Activated naive CD8-positive, alpha-beta T cell treated with anti-CD3 and anti-CD28 coated beads, Interleukin-2, amount 10 ng/mL, durations not matched to agents 7 days and 5 days (primary cell): Measurements from ENCODE around the gene CD36. TPM values are rescaled to one million over a fixed set of nuclear protein-coding genes. Genes with fewer than 3 reads are reported as not detected.

ENCODE experiments used
- ATAC-seq: fragments of 150-1000 bp; cut with Tn5 transposase; one replicate; pipeline ENCODE4 v1.10.0; 2021; ENCODE audit warnings: low read depth, moderate library complexity
- POLR2A ChIA-PET: fragments of 350-600 bp; sonication (Branson Sonifier 250); formaldehyde crosslinking; loops from one replicate; lab custom pipeline; 2021; ENCODE audit warnings: antibody characterized with exemption; lab: Charles Lee
- DNase-seq: peaks from one replicate; pipeline ENCODE4 v3.0.0; 2021
- H3K27ac Mint-ChIP-seq: one replicate; pipeline ENCODE4 v1.8.0; 2022; ENCODE audit warnings: mild to moderate bottlenecking, mixed read lengths
- H3K27me3 Mint-ChIP-seq: one replicate; pipeline ENCODE4 v1.8.0; 2022; ENCODE audit warnings: mild to moderate bottlenecking, moderate library complexity, mixed read lengths
- H3K36me3 Mint-ChIP-seq: one replicate; pipeline ENCODE4 v1.8.0; 2021; ENCODE audit warnings: mild to moderate bottlenecking, mixed read lengths
- H3K4me1 Mint-ChIP-seq: one replicate; pipeline ENCODE4 v1.8.0; 2021; ENCODE audit warnings: mixed read lengths
- H3K4me3 Mint-ChIP-seq: one replicate; pipeline ENCODE4 v1.8.0; 2022; ENCODE audit warnings: mild to moderate bottlenecking, moderate library complexity, mixed read lengths
- H3K9me3 Mint-ChIP-seq: one replicate; pipeline ENCODE4 v1.8.0; 2021; ENCODE audit warnings: mixed read lengths
- total RNA-seq, 2 experiments: library from RNA; stranded (reverse); gene quantifications; one replicate each; pipeline ENCODE4 v1.2.3, GENCODE V29; 2021

The CD36 gene
- total RNA-seq, 2 experiments from 2014 or later = 6.4 to 6.8 TPM

- ATAC-seq (no peak), DNase-seq (no peak)
- POLR2A ChIA-PET = no interaction called here
- no peak overlapping the region for H3K27ac Mint-ChIP-seq
- H3K4me1 Mint-ChIP-seq = no peaks in the 10 kb centered on the region
- peaks cover 2% of the 10 kb centered on the region for H3K27me3 Mint-ChIP-seq
- H3K36me3 Mint-ChIP-seq = no peaks in the 10 kb centered on the region
- no peak overlapping the region for H3K4me3 Mint-ChIP-seq
- no peaks in the 10 kb centered on the region for H3K9me3 Mint-ChIP-seq
These were observed 26.7 kb upstream of the CD36 start for GRCh38 chr7:80611779-80612178.

DNA sequence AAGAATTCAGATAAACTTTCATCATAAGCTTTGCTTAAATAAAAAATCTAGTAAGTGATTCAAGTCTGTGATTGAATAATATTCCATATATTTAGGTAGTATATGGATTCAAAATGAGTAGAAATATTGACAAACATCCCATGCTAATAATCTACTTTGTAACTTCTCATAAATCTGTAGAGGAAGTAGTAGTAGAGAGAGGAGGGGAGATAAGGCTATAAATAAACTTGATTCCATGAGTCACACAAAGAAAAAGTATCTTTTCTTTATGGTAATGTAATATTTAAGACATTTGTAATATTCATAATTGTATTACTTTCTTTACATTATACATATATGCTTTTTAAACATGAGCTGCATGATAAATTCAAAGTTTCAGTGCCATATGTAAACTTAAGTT, 25.6 kb upstream of the CD36 start:
- DNase-seq (no peak), ATAC-seq (no peak)
- no peaks in the 10 kb centered on the region for H3K9me3 Mint-ChIP-seq
- H3K4me3 Mint-ChIP-seq = no peak overlapping the region
- peaks cover 2% of the 10 kb centered on the region for H3K27me3 Mint-ChIP-seq
- H3K36me3 Mint-ChIP-seq = no peaks in the 10 kb centered on the region
- no peak overlapping the region for H3K27ac Mint-ChIP-seq
- H3K4me1 Mint-ChIP-seq = no peaks in the 10 kb centered on the region
- POLR2A ChIA-PET = no interaction called here

GRCh38 chr7:80613519-80613918, 24.9 kb upstream of the CD36 start:
- no peaks in the 10 kb centered on the region for H3K4me1 Mint-ChIP-seq
- DNase-seq = no peak
- H3K4me3 Mint-ChIP-seq = no peak overlapping the region
- POLR2A ChIA-PET = no interaction called here
- peaks cover 2% of the 10 kb centered on the region for H3K27me3 Mint-ChIP-seq
- ATAC-seq = no peak
- no peaks in the 10 kb centered on the region for H3K36me3 Mint-ChIP-seq
- no peak overlapping the region for H3K27ac Mint-ChIP-seq
- no peaks in the 10 kb centered on the region for H3K9me3 Mint-ChIP-seq

GRCh38 chr7:80614851-80615271, 23.6 kb upstream of the CD36 start:
- Mint-ChIP-seq H3K4me1 (no peaks in the 10 kb centered on the region), H3K27me3 (peaks cover 2% of the 10 kb centered on the region), H3K36me3 (no peaks in the 10 kb centered on the region), H3K9me3 (no peaks in the 10 kb centered on the region), H3K27ac (no peak overlapping the region), H3K4me3 (no peak overlapping the region)
- ATAC-seq (no peak), DNase-seq (no peak)
- POLR2A ChIA-PET = no interaction called here

DNA sequence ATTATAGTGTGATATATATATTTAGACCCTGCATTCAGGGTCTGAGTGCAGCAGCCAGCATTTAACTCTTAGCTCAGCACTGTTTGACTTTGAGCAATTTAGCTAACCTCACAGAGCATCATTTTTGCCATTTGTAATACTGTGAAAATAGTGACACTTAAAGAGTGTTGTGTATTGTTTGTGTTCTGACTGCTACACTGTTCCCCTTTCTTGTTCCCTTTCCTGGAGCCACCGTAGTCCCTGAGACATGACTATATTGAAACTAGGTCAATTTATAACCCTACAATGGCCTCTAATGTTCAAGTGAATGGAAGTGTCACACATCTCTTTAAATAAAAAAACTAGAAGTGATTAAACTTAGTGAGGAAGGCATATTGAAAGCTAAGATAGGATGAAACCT, 20.3 kb upstream of the CD36 start:
- Mint-ChIP-seq H3K4me1 (no peaks in the 10 kb centered on the region), H3K36me3 (no peaks in the 10 kb centered on the region), H3K27ac (no peak overlapping the region), H3K9me3 (no peaks in the 10 kb centered on the region), H3K4me3 (no peak overlapping the region), H3K27me3 (peaks cover 3% of the 10 kb centered on the region)
- DNase-seq = no peak
- POLR2A ChIA-PET = no interaction called here
- ATAC-seq = no peak

DNA sequence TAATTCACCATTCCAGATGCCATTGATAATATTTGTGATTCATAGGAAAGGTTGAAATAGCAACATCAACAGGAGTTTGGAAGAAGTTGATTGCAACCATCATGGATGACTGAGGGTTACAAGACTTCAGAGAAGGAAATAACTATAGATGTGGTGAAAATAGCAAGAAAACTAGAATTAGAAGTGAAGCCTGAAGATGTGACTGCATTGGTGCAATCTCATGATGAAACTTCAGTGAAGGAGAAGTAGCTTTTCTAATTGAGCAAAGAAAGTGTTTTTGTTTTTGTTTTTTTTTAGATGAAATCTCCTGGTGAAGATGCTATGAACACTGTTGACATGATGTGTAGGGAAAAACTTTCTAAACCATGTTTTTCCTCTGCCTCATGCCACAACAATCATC, 18.7 kb upstream of the CD36 start:
- H3K9me3 Mint-ChIP-seq = no peaks in the 10 kb centered on the region
- no peaks in the 10 kb centered on the region for H3K36me3 Mint-ChIP-seq
- no peak for DNase-seq
- H3K4me3 Mint-ChIP-seq = no peak overlapping the region
- no peak for ATAC-seq
- H3K27ac Mint-ChIP-seq = no peak overlapping the region
- no peaks in the 10 kb centered on the region for H3K4me1 Mint-ChIP-seq
- POLR2A ChIA-PET = no interaction called here
- H3K27me3 Mint-ChIP-seq = peaks cover 3% of the 10 kb centered on the region

GRCh38 chr7:80622541-80622940, 15.9 kb upstream of the CD36 start:
- Mint-ChIP-seq H3K4me1 (no peaks in the 10 kb centered on the region), H3K4me3 (no peak overlapping the region), H3K27me3 (peaks cover 3% of the 10 kb centered on the region), H3K36me3 (no peaks in the 10 kb centered on the region), H3K27ac (no peak overlapping the region), H3K9me3 (no peaks in the 10 kb centered on the region)
- POLR2A ChIA-PET = no interaction called here
- ATAC-seq = no peak
- DNase-seq = no peak

GRCh38 chr7:80623503-80624252, 14.8 kb upstream of the CD36 start:
- Mint-ChIP-seq H3K27ac (no peak overlapping the region), H3K9me3 (no peaks in the 10 kb centered on the region), H3K4me3 (no peak overlapping the region), H3K36me3 (no peaks in the 10 kb centered on the region), H3K4me1 (no peaks in the 10 kb centered on the region), H3K27me3 (peaks cover 3% of the 10 kb centered on the region)
- no peak for ATAC-seq
- no peak for DNase-seq
- POLR2A ChIA-PET = no interaction called here

DNA sequence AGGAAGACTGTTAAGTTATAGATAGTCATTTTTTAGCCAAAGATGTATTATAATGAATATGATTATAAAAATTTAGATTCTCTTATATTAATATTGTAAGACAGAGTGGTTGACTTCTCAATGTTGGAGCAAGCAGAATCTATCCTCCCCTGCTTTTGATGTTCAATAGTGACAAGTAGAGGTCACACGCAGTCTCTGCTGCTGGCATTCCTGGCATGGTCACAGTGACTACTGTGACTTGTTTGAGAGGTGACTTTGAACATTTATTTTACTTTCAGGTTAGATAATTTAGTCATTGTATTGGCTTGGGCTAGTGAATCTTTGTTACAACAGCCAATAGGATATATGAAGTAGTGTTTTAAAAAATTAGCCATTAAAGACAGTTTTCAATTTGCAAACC, 13.7 kb upstream of the CD36 start:
- Mint-ChIP-seq H3K9me3 (no peaks in the 10 kb centered on the region), H3K4me1 (no peaks in the 10 kb centered on the region), H3K27ac (no peak overlapping the region), H3K4me3 (no peak overlapping the region), H3K36me3 (no peaks in the 10 kb centered on the region), H3K27me3 (peaks cover 5% of the 10 kb centered on the region)
- DNase-seq = no peak
- POLR2A ChIA-PET = no interaction called here
- ATAC-seq = no peak

DNA sequence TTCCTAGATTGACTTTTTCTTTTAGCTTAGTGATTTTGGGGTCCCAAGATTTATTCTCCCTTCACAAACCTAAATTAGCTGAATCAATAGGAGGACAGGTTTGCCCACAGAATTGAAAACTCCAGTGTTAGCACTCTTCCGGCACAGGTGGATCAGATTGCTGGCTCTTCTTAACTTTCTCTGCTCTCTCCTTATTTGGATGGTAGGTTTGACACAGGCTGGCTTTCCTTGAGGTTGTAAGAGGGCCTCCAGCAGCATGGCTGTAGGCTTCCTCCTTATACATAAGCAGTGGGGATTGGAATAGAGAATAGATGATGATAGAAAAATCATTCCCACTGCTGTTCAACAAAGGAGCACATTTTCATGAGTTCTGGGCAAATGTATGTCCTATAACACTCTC, 9.4 kb upstream of the CD36 start:
- H3K4me1 Mint-ChIP-seq = no peaks in the 10 kb centered on the region
- ATAC-seq = no peak
- H3K27ac Mint-ChIP-seq = no peak overlapping the region
- peaks cover 3% of the 10 kb centered on the region for H3K27me3 Mint-ChIP-seq
- no peaks in the 10 kb centered on the region for H3K9me3 Mint-ChIP-seq
- POLR2A ChIA-PET = no interaction called here
- H3K36me3 Mint-ChIP-seq = no peaks in the 10 kb centered on the region
- no peak for DNase-seq
- no peak overlapping the region for H3K4me3 Mint-ChIP-seq

DNA sequence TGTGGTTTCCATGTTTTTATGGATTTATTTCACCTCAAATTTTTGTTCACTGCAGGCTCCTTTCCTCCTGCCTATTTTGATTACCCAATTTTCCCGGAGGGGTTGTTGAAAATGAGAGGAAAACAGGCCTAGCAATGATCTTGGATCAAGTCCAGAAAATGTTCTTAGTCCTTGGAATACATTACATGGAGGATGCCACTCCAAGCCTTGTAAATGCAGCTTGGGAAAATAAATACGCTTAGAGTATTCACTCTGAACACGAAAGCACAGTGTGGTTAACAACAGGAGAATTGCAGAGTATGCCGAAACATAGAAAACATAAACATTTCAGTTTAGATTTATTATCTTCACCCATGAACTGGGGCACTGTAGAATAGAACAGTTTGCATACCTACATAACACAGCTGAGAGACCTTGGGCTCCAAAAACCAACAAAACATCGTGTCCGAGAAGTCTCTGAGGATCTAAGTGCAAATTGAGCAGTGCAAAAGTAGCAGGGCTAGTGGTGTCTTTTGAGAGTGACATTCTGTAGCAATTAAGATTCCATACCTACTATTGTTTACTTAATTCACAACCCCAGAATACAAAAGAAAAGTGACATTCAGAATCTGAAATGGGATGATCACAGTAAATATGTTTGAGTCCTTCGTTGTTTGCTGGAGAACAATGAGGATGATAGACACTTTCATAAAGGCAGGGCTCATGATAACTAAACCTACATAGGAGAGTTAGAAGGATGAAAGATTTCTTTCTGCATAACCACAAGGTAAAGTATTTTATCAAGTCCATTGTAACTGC, 7.6 kb upstream of the CD36 start:
- DNase-seq (no peak), ATAC-seq (no peak)
- Mint-ChIP-seq H3K4me1 (no peaks in the 10 kb centered on the region), H3K4me3 (no peak overlapping the region), H3K36me3 (no peaks in the 10 kb centered on the region), H3K9me3 (no peaks in the 10 kb centered on the region), H3K27ac (no peak overlapping the region), H3K27me3 (peaks cover 3% of the 10 kb centered on the region)
- POLR2A ChIA-PET = no interaction called here

DNA sequence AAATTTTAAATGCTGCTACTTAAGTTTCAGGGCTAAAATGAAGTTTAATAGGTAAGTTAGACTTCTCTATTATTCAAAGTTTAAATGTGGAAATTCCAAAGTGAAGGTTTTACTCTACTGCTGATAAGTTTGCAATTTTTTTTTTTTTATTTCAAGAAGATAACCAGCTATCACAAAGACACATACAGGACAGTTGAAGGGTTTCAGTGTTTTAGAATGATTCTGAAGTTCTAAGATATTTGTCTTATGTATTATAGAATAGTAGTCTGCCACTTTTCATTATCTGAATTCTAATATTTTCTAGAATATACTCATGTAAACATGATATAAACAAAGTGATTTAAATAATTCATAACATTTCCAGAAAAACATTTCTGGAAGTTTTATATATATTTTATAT, 7.0 kb upstream of the CD36 start:
- Mint-ChIP-seq H3K9me3 (no peaks in the 10 kb centered on the region), H3K4me1 (no peaks in the 10 kb centered on the region), H3K4me3 (no peak overlapping the region), H3K36me3 (no peaks in the 10 kb centered on the region), H3K27me3 (peaks cover 3% of the 10 kb centered on the region), H3K27ac (no peak overlapping the region)
- DNase-seq = no peak
- no peak for ATAC-seq
- POLR2A ChIA-PET = no interaction called here

DNA sequence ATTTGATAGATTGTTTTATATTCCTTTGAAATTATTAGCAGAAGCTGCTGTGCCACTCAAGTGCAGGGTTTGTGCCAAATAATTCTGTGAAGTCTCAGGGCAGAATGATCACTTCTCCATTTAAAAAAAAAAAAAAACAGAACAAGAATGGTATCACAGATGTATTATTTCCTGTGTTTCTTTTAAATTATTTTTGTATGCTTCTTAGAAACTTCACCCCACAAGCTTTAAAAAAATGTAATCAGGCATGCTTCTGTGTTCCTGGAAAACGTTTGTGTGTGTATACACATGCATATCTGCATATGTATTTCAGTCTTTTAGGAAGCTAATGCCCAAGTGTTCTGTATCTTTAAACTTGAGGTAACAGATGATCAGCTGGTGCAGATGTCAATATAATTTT, 6.3 kb upstream of the CD36 start:
- Mint-ChIP-seq H3K27me3 (peaks cover 3% of the 10 kb centered on the region), H3K36me3 (no peaks in the 10 kb centered on the region), H3K4me3 (no peak overlapping the region), H3K9me3 (no peaks in the 10 kb centered on the region), H3K27ac (no peak overlapping the region), H3K4me1 (no peaks in the 10 kb centered on the region)
- ATAC-seq = no peak
- POLR2A ChIA-PET = no interaction called here
- no peak for DNase-seq

DNA sequence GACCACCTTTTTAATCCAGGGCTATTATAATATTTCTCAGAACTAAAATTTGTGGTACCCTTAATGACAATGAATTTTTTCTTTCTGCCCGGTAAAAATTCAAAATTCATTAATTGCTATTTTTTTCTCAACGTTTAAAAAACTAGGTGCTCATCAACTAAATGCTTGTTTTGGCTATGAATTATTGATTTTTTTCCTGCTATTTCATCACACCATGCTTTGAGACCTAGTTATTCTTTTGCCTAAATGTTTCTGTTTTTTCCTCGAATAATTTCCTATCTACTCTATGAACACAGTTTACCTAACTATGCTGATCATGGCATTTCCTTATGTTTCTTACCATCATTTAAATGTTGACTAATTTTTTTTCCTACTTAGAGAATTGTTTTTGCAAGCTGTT, 5.6 kb upstream of the CD36 start:
- POLR2A ChIA-PET = no interaction called here
- Mint-ChIP-seq H3K9me3 (no peaks in the 10 kb centered on the region), H3K27me3 (peaks cover 6% of the 10 kb centered on the region), H3K36me3 (no peaks in the 10 kb centered on the region), H3K27ac (no peak overlapping the region), H3K4me1 (no peaks in the 10 kb centered on the region), H3K4me3 (no peak overlapping the region)
- ATAC-seq (no peak), DNase-seq (no peak)
